ENCODE measurements around the gene B3GNT7. TPM values are rescaled to one million over a fixed set of nuclear protein-coding genes. Genes with fewer than 3 reads are reported as not detected.

Gene B3GNT7, protein sequence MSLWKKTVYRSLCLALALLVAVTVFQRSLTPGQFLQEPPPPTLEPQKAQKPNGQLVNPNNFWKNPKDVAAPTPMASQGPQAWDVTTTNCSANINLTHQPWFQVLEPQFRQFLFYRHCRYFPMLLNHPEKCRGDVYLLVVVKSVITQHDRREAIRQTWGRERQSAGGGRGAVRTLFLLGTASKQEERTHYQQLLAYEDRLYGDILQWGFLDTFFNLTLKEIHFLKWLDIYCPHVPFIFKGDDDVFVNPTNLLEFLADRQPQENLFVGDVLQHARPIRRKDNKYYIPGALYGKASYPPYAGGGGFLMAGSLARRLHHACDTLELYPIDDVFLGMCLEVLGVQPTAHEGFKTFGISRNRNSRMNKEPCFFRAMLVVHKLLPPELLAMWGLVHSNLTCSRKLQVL
- total RNA-seq: 1.1 and 1.3 TPM in 2 replicates

DNA sequence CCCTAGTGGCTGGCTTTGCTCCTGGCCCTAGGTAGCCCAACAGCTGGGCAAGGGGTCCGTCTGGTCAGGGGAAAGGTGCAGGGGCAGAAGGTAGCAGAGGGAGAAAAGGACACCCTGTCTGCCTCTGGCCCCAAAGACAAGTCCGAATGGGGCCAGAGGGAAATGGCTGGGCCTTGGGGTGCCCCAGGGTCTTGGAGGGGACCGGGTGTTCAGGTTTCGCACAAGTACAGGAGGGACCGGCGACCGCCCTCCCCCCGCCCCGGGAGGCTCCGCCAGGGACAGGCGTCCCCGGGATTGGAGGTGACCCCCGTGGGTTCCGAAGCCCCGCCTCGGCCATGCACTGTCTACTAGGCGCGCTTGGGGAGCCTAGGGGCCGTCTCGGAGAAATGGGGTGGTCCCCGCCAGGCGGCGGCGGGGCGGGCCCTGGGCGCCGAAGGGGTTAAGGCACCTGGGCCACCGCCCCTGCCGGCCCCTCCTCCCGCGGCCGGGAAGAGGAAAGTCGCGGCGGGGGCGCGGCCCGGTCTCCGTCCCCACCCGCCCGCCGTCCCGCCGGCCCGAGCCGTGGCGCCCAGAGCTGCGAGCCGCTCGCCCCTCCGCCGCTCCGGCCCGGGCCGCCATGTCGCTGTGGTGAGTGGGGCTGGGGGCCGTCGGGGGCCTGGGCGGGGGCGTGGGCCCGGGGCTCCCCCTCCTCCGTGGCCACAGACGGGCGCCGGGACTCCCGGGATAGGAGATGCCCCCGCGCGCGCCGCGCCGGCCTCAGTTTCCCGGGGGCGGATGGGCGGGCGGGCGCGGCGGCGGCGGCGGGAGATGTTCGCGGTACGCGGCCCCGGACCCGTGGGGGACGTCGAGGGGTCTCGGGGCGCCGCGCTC lies at the start of gene B3GNT7:
B3GNT7 (plus strand) TSS at position 523 of the 870 bp plus-strand sequence; CDS start at position 617, 94 bp downstream.

Other genes with a start within 250 kb of the B3GNT7 start
- 8.6 and 11.3 TPM in 2 replicates for gene ARMC9, start 197.1 kb upstream of the B3GNT7 start, total RNA-seq
- 131 and 178 TPM in 2 replicates for gene NCL, start 68.8 kb downstream of the B3GNT7 start, total RNA-seq
- not detected in 2 replicates for gene NMUR1, start 134.7 kb downstream of the B3GNT7 start, total RNA-seq
- not detected in 2 replicates for gene TEX44, start 197.2 kb downstream of the B3GNT7 start, total RNA-seq